Erythroblast (primary cell): ENCODE data around the gene RIN3.

Experiments used
- GATA1 ChIP-seq: IDR thresholded peaks from 2 replicates; pipeline ENCODE4 v1.6.1; 2011; ENCODE audit warnings: low read depth, mild to moderate bottlenecking, control low read depth, low read length, moderate library complexity
- POLR2A ChIP-seq: IDR thresholded peaks from 2 replicates; pipeline ENCODE4 v1.6.1; 2011; ENCODE audit warnings: mild to moderate bottlenecking, low read length

- TF ChIP-seq POLR2A (no peak), GATA1 (no peak)
Observed at GRCh38 chr14:92544051-92544720, 30.6 kb downstream of the RIN3 start.
